ENCODE results near the gene DPM3. TPM values are rescaled to one million over a fixed set of nuclear protein-coding genes. Genes with fewer than 3 reads are reported as not detected.
"Not testable (repeated sequence)": the region's sequence is repeated elsewhere in the genome, so short reads cannot be mapped to it uniquely, and the experiment has no call there.

Gene DPM3
- total and polyA plus RNA-seq, 11 donors, result 46.1 to 216 (median 61.0) TPM

- DNase-seq, result no peak
- Histone ChIP-seq H3K4me3 (no peak overlapping the region), H3K27me3 (no peaks in the 10 kb centered on the region), H3K9me3 (peaks cover 0 to 9% (median 0%) of the 10 kb centered on the region in 12 donors), H3K36me3 (no peaks in the 10 kb centered on the region), H3K27ac (no peak overlapping the region), H3K4me1 (peaks cover 0 to under 1% (median 0%) of the 10 kb centered on the region in 12 donors)
- intact Hi-C loops (cut with DNase I), result no loop called here
- ATAC-seq, result no peak
- TF ChIP-seq CTCF (IDR thresholded peaks at IDR 0.05) (no peak), POLR2A (IDR thresholded peaks at IDR 0.05) (no peak)
- WGBS, 4 donors, result 78 to 83% (median 80%) methylated on average over 8 of the region's 8 CpGs
These were observed 19.8 kb upstream of the DPM3 start for GRCh38 chr1:155160128-155160527.

DNA sequence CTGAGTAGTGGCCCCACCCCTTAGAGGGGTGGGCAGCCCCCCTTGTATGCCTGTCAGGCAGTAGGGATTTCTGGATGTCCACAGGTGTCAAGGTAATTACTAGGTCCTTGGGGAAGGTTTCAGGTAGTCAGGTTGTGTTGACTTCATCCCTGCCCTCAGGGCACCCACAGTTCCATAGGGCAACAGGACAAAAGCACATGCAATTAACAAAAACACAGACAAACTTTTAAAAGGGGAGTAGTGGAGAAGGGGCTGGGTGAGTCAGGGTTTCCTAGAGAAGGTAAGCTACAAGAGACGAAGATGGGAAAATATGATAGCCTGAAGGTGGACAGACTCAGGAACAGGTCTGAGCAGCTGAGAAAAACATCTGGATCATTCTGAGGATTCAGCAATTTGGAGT is 18.7 kb upstream of the DPM3 start:
- TF ChIP-seq CTCF (IDR thresholded peaks at IDR 0.05), result no peak
- no peak for TF ChIP-seq POLR2A (IDR thresholded peaks at IDR 0.05)
- no peak overlapping the region for H3K4me3 ChIP-seq

GRCh38 chr1:155155996-155156643 is 15.8 kb upstream of the DPM3 start:
- H3K36me3 ChIP-seq; H3K4me3 ChIP-seq; ATAC-seq; H3K4me1 ChIP-seq; DNase-seq; H3K9me3 ChIP-seq; H3K27me3 ChIP-seq; intact Hi-C loops (cut with DNase I); H3K27ac ChIP-seq: not testable (repeated sequence)
- 51 to 66% (median 61%) methylated on average over 3 of the region's 3 CpGs for WGBS, 4 donors

More for the DNA sequence above, 18.7 kb upstream of the DPM3 start:
- intact Hi-C loops (cut with DNase I), result no loop called here
- Histone ChIP-seq H3K27me3 (no peaks in the 10 kb centered on the region), H3K27ac (no peak overlapping the region), H3K9me3 (no peaks in the 10 kb centered on the region), H3K4me1 (no peaks in the 10 kb centered on the region), H3K36me3 (no peaks in the 10 kb centered on the region)
- no peak for ATAC-seq
- no peak for DNase-seq
- 84 to 93% (median 90%) methylated on average over 1 of the region's 1 CpG for WGBS, 4 donors

GRCh38 chr1:155145491-155145890 is 5.2 kb upstream of the DPM3 start:
- Histone ChIP-seq H3K4me3 (no peak overlapping the region), H3K36me3 (no peaks in the 10 kb centered on the region), H3K27me3 (no peaks in the 10 kb centered on the region), H3K27ac (no peak overlapping the region), H3K9me3 (no peaks in the 10 kb centered on the region), H3K4me1 (peaks cover 0 to 3% (median 0%) of the 10 kb centered on the region in 12 donors)
- no peak for ATAC-seq
- WGBS, 4 donors, result 83 to 88% (median 87%) methylated on average over 3 of the region's 3 CpGs
- no peak for DNase-seq
- TF ChIP-seq POLR2A (IDR thresholded peaks at IDR 0.05), result no peak
- intact Hi-C loops (cut with DNase I), result no loop called here

DNA sequence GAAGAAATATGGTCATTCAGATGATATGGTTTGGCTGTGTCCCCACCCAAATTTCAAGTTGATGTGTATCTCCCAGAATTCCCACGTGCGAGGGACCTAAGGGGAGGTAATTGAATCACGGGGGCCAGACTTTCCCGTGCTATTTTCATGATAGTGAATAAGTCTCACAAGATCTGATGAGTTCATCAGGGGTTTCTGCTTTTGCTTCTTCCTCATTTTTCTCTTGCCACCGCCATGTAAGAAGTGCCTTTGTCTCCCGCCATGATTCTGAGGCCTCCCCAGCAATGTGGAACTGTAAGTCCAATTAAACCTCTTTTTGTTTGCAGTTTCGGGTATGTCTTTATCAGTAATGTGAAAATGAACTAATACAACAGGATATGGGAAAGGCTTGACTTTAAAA is 1.4 kb upstream of the DPM3 start:
- TF ChIP-seq CTCF (IDR thresholded peaks at IDR 0.05), result no peak
- TF ChIP-seq POLR2A (IDR thresholded peaks at IDR 0.05), result no peak
- no peak overlapping the region for H3K27ac ChIP-seq
- no peaks in the 10 kb centered on the region for H3K27me3 ChIP-seq
- H3K4me1 ChIP-seq, result peaks cover 2 to 33% (median 21%) of the 10 kb centered on the region in 12 donors
- H3K4me3 ChIP-seq, result no peak overlapping the region
- ATAC-seq (no peak), DNase-seq (no peak)
- H3K9me3 ChIP-seq, result no peaks in the 10 kb centered on the region
- intact Hi-C loops (cut with DNase I), result no loop called here
- 83 to 87% (median 86%) methylated on average over 7 of the region's 7 CpGs for WGBS, 4 donors
- H3K36me3 ChIP-seq, result peaks cover 0 to 15% (median 0%) of the 10 kb centered on the region in 9 donors
